Measurements from ENCODE around the gene IQSEC1.

GRCh38 chr3:12977117-12977808 lies 96.0 kb downstream of the IQSEC1 start:
- TF ChIP-seq CTCF (conservative IDR thresholded peaks at IDR 0.05; ENCODE audit: low read depth in 2 of 2) = no peak
- no peak for TF ChIP-seq POLR2AphosphoS5 (IDR thresholded peaks at IDR 0.05; ENCODE audit: low read depth)
- TF ChIP-seq EZH2phosphoT487 (IDR thresholded peaks at IDR 0.05; ENCODE audit: unreplicated experiment) = no peak
- no peak for TF ChIP-seq ETS1 (IDR thresholded peaks at IDR 0.05)
- no peak for TF ChIP-seq NANOG (IDR thresholded peaks at IDR 0.05; ENCODE audit: borderline replicate concordance)
- TF ChIP-seq REST (IDR thresholded peaks at IDR 0.05; ENCODE audit: unreplicated experiment) = no peak
